Vagina (tissue), 2 donors: ENCODE data around the gene MPPED2. TPM values are rescaled to one million over a fixed set of nuclear protein-coding genes. Genes with fewer than 3 reads are reported as not detected.

Source experiments
- DNase-seq, 2 donors: peaks; one replicate each; pipeline ENCODE4 v3.0.0-alpha.2; 2017; ENCODE audit errors: extremely low spot score in 2 of 2
- H3K27ac ChIP-seq: fragments of 200-600 bp; sonication (generic); one replicate; pipeline ENCODE4 v1.5.1; 2019
- H3K27me3 ChIP-seq: fragments of 200-600 bp; sonication (generic); one replicate; pipeline ENCODE4 v1.5.1; 2019
- H3K36me3 ChIP-seq, 2 donors: fragments of 200-600 bp; sonication (generic); one replicate each; pipeline ENCODE4 v1.5.1; 2017 to 2019
- H3K4me1 ChIP-seq: fragments of 200-600 bp; sonication (generic); one replicate; pipeline ENCODE4 v1.5.1; 2019
- H3K4me3 ChIP-seq, 2 donors: fragments of 200-600 bp; sonication (generic); 1 replicate in 1 of 2; 2 replicates in 1 of 2; pipeline ENCODE4 v1.5.1; 2016 to 2019
- H3K9me3 ChIP-seq: fragments of 200-600 bp; sonication (generic); one replicate; pipeline ENCODE4 v1.5.1; 2019
- POLR2A ChIP-seq, 2 donors: fragments of 450-650 bp; IDR thresholded peaks; one replicate each; pipeline ENCODE4 v1.6.1; 2017; ENCODE audit warnings: antibody characterized with exemption in 2 of 2, mild to moderate bottlenecking in 2 of 2, moderate library complexity in 2 of 2
- POLR2AphosphoS5 ChIP-seq, 2 donors: sonication (generic); formaldehyde crosslinking; IDR thresholded peaks; one replicate each; pipeline ENCODE4 v1.9.0; 2017; ENCODE audit warnings: antibody characterized with exemption in 2 of 2, mild to moderate bottlenecking in 2 of 2, low read depth in 1 of 2; ENCODE audit not compliant: insufficient read depth in 1 of 2
- intact Hi-C: fragments of 100-400 bp; cut with DNase I; formaldehyde crosslinking; loops from one replicate; pipeline ENCODE4 v1.15.1; 2023
- total RNA-seq: library from RNA; depleted of rRNA; stranded (reverse); fragments of >200 nt; gene quantifications from one replicate; pipeline ENCODE4 v1.2.3, GENCODE V29; 2016
- TF ChIP-seq, protein P1 (sequence below), 3 experiments: fragments of 450-650 bp in 2 of 3; fragments of 200-600 bp in 1 of 3; sonication (generic) in 1 of 3; IDR thresholded peaks; one replicate each; pipeline ENCODE4 v1.5.1; 2017 to 2019; ENCODE audit warnings: antibody characterized with exemption in 3 of 3, mild to moderate bottlenecking in 2 of 3, moderate library complexity in 2 of 3

The MPPED2 gene
- total RNA-seq, 1 donor from 2014 or later = 4.4 TPM

- Histone ChIP-seq H3K4me1 (peaks cover 6% of the 10 kb centered on the region), H3K27ac (no peak overlapping the region), H3K4me3 (no peak overlapping the region), H3K27me3 (no peaks in the 10 kb centered on the region), H3K36me3 (no peaks in the 10 kb centered on the region), H3K9me3 (no peaks in the 10 kb centered on the region)
- TF ChIP-seq POLR2A (IDR thresholded peaks at IDR 0.05) = no peak
- TF ChIP-seq, protein P1, sequence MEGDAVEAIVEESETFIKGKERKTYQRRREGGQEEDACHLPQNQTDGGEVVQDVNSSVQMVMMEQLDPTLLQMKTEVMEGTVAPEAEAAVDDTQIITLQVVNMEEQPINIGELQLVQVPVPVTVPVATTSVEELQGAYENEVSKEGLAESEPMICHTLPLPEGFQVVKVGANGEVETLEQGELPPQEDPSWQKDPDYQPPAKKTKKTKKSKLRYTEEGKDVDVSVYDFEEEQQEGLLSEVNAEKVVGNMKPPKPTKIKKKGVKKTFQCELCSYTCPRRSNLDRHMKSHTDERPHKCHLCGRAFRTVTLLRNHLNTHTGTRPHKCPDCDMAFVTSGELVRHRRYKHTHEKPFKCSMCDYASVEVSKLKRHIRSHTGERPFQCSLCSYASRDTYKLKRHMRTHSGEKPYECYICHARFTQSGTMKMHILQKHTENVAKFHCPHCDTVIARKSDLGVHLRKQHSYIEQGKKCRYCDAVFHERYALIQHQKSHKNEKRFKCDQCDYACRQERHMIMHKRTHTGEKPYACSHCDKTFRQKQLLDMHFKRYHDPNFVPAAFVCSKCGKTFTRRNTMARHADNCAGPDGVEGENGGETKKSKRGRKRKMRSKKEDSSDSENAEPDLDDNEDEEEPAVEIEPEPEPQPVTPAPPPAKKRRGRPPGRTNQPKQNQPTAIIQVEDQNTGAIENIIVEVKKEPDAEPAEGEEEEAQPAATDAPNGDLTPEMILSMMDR (IDR thresholded peaks at IDR 0.05) = no peak
- no peak for TF ChIP-seq POLR2AphosphoS5 (IDR thresholded peaks at IDR 0.05; ENCODE audit: insufficient read depth in 1 of 2, low read depth in 1 of 2)
- DNase-seq = no peak
- intact Hi-C loops = no loop called here
Measured at GRCh38 chr11:30521297-30522071, 64.7 kb downstream of the MPPED2 start.

DNA sequence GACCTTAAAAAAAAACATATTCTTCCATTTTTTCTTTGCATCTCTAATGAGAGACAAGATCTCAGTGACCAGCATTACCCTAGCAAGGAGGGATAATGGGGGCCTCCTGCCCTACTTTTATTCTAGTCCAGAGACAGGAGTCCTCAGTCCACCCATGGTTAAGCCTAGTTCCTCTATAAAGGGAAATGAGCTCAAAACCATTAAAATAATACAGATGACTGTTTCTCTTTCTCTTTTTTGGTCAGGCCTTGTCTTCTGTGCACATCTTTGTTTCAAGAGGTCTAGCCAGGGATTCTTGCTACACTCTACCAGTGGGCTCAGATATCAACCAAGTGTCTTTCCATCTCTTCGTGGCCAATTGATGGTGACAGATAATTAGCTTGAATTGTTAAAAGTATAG lies 73.1 kb downstream of the MPPED2 start:
- Histone ChIP-seq H3K4me1 (no peaks in the 10 kb centered on the region), H3K27me3 (no peaks in the 10 kb centered on the region), H3K9me3 (no peaks in the 10 kb centered on the region), H3K36me3 (no peaks in the 10 kb centered on the region), H3K27ac (no peak overlapping the region), H3K4me3 (no peak overlapping the region)
- no peak for DNase-seq
- intact Hi-C loops = no loop called here
- TF ChIP-seq POLR2AphosphoS5 (IDR thresholded peaks at IDR 0.05; ENCODE audit: insufficient read depth in 1 of 2, low read depth in 1 of 2) (no peak), POLR2A (IDR thresholded peaks at IDR 0.05) (no peak)
- TF ChIP-seq, protein P1 (IDR thresholded peaks at IDR 0.05) = no peak

DNA sequence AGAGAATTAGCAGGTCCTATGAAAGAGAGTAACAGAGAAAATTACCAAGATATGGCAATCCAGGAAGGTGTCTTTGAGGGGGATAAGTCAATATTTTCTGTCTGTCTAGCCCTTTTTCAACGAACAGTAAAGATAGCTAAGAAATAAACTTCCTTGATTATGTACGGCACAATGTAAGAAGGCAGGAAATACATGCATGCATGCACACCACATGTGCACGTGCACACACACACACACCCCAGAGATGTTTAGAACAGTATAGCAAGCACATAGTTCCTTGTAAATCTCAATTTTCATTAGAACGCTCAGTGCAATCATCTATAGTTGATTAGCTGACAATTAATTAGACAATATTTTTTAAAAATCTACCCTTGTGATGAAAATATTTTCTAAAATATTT lies 74.7 kb downstream of the MPPED2 start:
- no peak for DNase-seq
- Histone ChIP-seq H3K9me3 (no peaks in the 10 kb centered on the region), H3K4me1 (no peaks in the 10 kb centered on the region), H3K27ac (no peak overlapping the region), H3K27me3 (no peaks in the 10 kb centered on the region), H3K4me3 (no peak overlapping the region), H3K36me3 (no peaks in the 10 kb centered on the region)
- intact Hi-C loops = no loop called here
- no peak for TF ChIP-seq POLR2AphosphoS5 (IDR thresholded peaks at IDR 0.05; ENCODE audit: insufficient read depth in 1 of 2, low read depth in 1 of 2)
- TF ChIP-seq POLR2A (IDR thresholded peaks at IDR 0.05) = no peak
- TF ChIP-seq, protein P1 (IDR thresholded peaks at IDR 0.05) = no peak

DNA sequence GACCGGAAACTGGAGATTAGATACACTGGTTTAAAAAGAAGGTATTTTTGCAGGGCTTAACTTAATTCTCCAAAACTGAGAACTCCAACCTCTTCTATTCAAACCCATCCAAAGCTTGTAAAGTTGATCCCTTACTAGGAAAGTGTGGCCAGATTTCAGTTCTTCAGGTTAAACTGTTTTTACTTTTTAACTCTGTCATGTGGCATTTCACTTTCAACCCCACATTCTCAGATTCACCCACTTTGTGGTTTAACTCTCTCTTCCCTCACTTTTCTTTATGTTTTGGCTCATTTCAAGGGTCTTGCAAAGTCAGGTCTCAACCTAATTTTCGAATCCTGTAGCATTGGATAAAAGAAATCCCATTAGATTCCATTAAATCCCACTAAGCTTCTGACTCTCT lies 75.4 kb downstream of the MPPED2 start:
- H3K4me3 ChIP-seq = no peak overlapping the region
- no peaks in the 10 kb centered on the region for H3K4me1 ChIP-seq
- H3K27ac ChIP-seq = no peak overlapping the region
- H3K27me3 ChIP-seq = no peaks in the 10 kb centered on the region
- no peak for TF ChIP-seq POLR2AphosphoS5 (IDR thresholded peaks at IDR 0.05; ENCODE audit: insufficient read depth in 1 of 2, low read depth in 1 of 2)
- no peak for TF ChIP-seq POLR2A (IDR thresholded peaks at IDR 0.05)
- TF ChIP-seq, protein P1 (IDR thresholded peaks at IDR 0.05) = no peak
- intact Hi-C loops = no loop called here
- no peak for DNase-seq
- H3K36me3 ChIP-seq = no peaks in the 10 kb centered on the region
- H3K9me3 ChIP-seq = no peaks in the 10 kb centered on the region

- Histone ChIP-seq H3K4me3 (no peak overlapping the region), H3K27me3 (no peaks in the 10 kb centered on the region), H3K36me3 (no peaks in the 10 kb centered on the region), H3K27ac (no peak overlapping the region), H3K4me1 (no peaks in the 10 kb centered on the region), H3K9me3 (no peaks in the 10 kb centered on the region)
- no peak for DNase-seq
- TF ChIP-seq POLR2AphosphoS5 (IDR thresholded peaks at IDR 0.05; ENCODE audit: insufficient read depth in 1 of 2, low read depth in 1 of 2) = no peak
- TF ChIP-seq POLR2A (IDR thresholded peaks at IDR 0.05) = no peak
- TF ChIP-seq, protein P1 (IDR thresholded peaks at IDR 0.05) = no peak
- intact Hi-C loops = no loop called here
Measured at GRCh38 chr11:30509364-30509763, 76.8 kb downstream of the MPPED2 start.
